GM08714 (cell line): Measurements from ENCODE around the gene NKIRAS2.

Experiments used
- H3K4me3 ChIP-seq: fragments of 200-500 bp; sonication (Bioruptor generic); 2 replicates; pipeline ENCODE4 v1.5.1; 2014; ENCODE audit warnings: mild to moderate bottlenecking, low read length, inconsistent platforms
- ZNF274 ChIP-seq: IDR thresholded peaks from 2 replicates; pipeline ENCODE4 v1.6.1; 2012; ENCODE audit warnings: mild to moderate bottlenecking, low read depth, low read length

The NKIRAS2 gene

GRCh38 chr17:42071810-42072209 is 51.9 kb downstream of the NKIRAS2 start:
- TF ChIP-seq ZNF274: no peak
- no peak overlapping the region for H3K4me3 ChIP-seq

DNA sequence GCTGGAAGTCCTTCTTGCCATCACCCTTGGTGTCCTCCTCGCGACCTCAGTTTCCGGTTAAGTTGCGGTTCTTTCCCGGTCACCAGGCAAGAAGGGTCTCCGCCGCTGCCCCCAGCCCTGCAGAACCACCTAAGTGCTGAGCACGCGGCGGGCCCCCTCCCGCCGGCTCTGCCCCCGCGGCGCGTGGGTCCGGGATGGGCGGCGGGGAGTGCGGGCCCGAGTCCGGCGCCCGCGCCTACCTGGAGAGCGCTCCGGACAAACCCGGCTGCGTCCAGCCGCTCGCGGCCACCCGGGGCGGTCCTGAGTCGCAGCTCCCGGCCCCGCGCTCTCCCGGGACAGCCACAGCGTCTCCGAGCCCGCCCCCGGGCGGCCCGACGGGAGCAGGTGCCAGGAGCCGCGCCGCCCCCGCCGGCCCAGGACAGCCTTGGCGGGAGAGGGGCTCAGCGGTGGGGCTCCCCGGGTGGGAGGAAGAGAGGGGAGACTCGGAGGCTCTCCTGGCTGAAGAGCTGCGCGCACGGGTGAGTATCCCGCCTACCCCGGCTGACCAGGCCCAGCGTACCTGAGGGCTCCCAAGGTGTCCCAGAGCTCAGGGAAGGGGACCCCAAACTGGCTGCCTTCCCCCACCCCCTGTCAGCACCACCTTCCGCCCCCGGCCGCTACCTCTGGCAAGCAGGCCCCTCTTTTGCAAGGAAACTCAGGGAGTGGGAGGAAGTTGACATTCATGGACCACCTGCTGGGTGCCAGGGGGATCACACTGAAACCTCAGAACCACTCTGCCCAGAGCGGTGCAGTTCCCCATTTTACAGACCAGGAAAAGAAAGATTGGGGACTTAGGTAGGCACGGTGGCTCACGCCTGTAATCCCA is 52.7 kb downstream of the NKIRAS2 start:
- H3K4me3 ChIP-seq: no peak overlapping the region
- no peak for TF ChIP-seq ZNF274
